H1 (cell line): ENCODE data around the gene ATCAY. TPM values are rescaled to one million over a fixed set of nuclear protein-coding genes. Genes with fewer than 3 reads are reported as not detected.
A peak's percentile ranks its signal among the peaks of the same experiment; 100 is the strongest.

Experiments
- CTCF ChIA-PET: fragments of 300-600 bp; sonication (Branson Sonifier 250); formaldehyde crosslinking; loops from one replicate; lab custom pipeline; 2021; ENCODE audit not compliant: partially characterized antibody; lab: Charles Lee
- POLR2A ChIA-PET: fragments of 300-600 bp; sonication (Branson Sonifier 250); formaldehyde crosslinking; loops from one replicate; lab custom pipeline; 2021; ENCODE audit warnings: inconsistent platforms; ENCODE audit not compliant: partially characterized antibody; lab: Charles Lee
- DNase-seq, 2 experiments: peaks; one replicate each; pipeline versions ENCODE4 v3.0.0 to v3.0.0-alpha.2; 2010 to 2022; ENCODE audit warnings: low spot score in 2 of 2, low read depth in 1 of 2, mixed read lengths in 1 of 2
- FAIRE-seq: peaks from 2 replicates; lab custom pipeline; 2011; peaks lifted over from hg19 to GRCh38; lab: Jason Lieb, UNC
- H2AFZ ChIP-seq: 2 replicates; pipeline ENCODE4 v1.8.1; 2012; ENCODE audit warnings: low read length, inconsistent platforms
- H2AK5ac ChIP-seq: 2 replicates; pipeline ENCODE4 v1.6.1; 2013; ENCODE audit warnings: low read depth, low read length
- H2BK120ac ChIP-seq: replicated peaks from 2 replicates; pipeline ENCODE3; 2013; ENCODE audit warnings: low read depth, low read length, inconsistent platforms
- H2BK12ac ChIP-seq: 2 replicates; pipeline ENCODE4 v1.6.1; 2013; ENCODE audit warnings: low read depth, low read length
- H2BK15ac ChIP-seq: 2 replicates; pipeline ENCODE4 v1.6.1; 2013; ENCODE audit warnings: low read length
- H2BK20ac ChIP-seq: 2 replicates; pipeline ENCODE4 v1.6.1; 2013; ENCODE audit warnings: low read length
- H2BK5ac ChIP-seq: 2 replicates; pipeline ENCODE4 v1.6.1; 2013; ENCODE audit warnings: low read depth, low read length
- H3K14ac ChIP-seq: 2 replicates; pipeline ENCODE4 v1.6.1; 2013; ENCODE audit warnings: inconsistent platforms; ENCODE audit not compliant: insufficient read length
- H3K18ac ChIP-seq: 2 replicates; pipeline ENCODE4 v1.6.1; 2013; ENCODE audit warnings: low read length; ENCODE audit errors: extremely low read depth
- H3K23ac ChIP-seq: 2 replicates; pipeline ENCODE4 v1.6.1; 2013; ENCODE audit warnings: inconsistent platforms; ENCODE audit not compliant: insufficient read length
- H3K23me2 ChIP-seq: 2 replicates; pipeline ENCODE4 v1.6.1; 2013; ENCODE audit warnings: low read depth, low read length
- H3K27ac ChIP-seq: 2 replicates; pipeline ENCODE4 v1.6.1; 2011; ENCODE audit warnings: low read depth, low read length, inconsistent platforms
- H3K27me3 ChIP-seq, 4 experiments: replicated peaks in 1 of 4; 1 replicate in 1 of 4; 2 replicates in 3 of 4; pipeline versions ENCODE4 v1.6.1 to v1.8.1; 2011 to 2013; ENCODE audit warnings: low read length in 3 of 4, mild to moderate bottlenecking in 3 of 4, inconsistent platforms in 2 of 4, mixed read lengths in 2 of 4, moderate library complexity in 1 of 4; ENCODE audit not compliant: control insufficient read depth in 3 of 4, insufficient read depth in 3 of 4; ENCODE audit errors: extremely low read depth in 1 of 4
- H3K36me3 ChIP-seq, 4 experiments: 2 replicates each; pipeline versions ENCODE4 v1.6.1 to v1.8.1; 2011 to 2013; ENCODE audit warnings: mild to moderate bottlenecking in 4 of 4, low read length in 3 of 4, moderate library complexity in 2 of 4, control low read depth in 1 of 4, inconsistent platforms in 1 of 4; ENCODE audit not compliant: insufficient read depth in 4 of 4, control insufficient read depth in 2 of 4
- H3K4ac ChIP-seq: replicated peaks from 2 replicates; pipeline ENCODE3; 2013; ENCODE audit warnings: low read length, low read depth, mixed read lengths, inconsistent platforms; ENCODE audit not compliant: insufficient read length
- H3K4me1 ChIP-seq, 4 experiments: replicated peaks in 1 of 4; 1 replicate in 1 of 4; 2 replicates in 3 of 4; pipeline versions ENCODE4 v1.6.1 to v1.8.1; 2011 to 2013; ENCODE audit warnings: low read length in 3 of 4, inconsistent platforms in 2 of 4, mixed read lengths in 1 of 4; ENCODE audit not compliant: insufficient read depth in 4 of 4, control insufficient read depth in 3 of 4
- H3K4me2 ChIP-seq, 2 experiments: 2 replicates each; pipeline versions ENCODE4 v1.6.1 to v1.8.1; 2011 to 2013; ENCODE audit warnings: low read depth in 2 of 2, low read length in 2 of 2, control low read depth in 1 of 2, inconsistent platforms in 1 of 2, mild to moderate bottlenecking in 1 of 2; ENCODE audit not compliant: insufficient read depth in 1 of 2
- H3K4me3 ChIP-seq, 4 experiments: fragments of 200-600, 300-600 bp in 1 of 4; sonication (generic), shearing (Covaris generic), sonication (Bioruptor Twin) in 1 of 4; 2 replicates each; pipeline versions ENCODE4 v1.5.1 to v1.8.1; 2011 to 2016; ENCODE audit warnings: low read length in 4 of 4, low read depth in 3 of 4, control low read depth in 2 of 4, inconsistent platforms in 2 of 4, mild to moderate bottlenecking in 2 of 4, mixed read lengths in 1 of 4, moderate library complexity in 1 of 4; ENCODE audit not compliant: insufficient read depth in 2 of 4; ENCODE audit errors: extremely low read depth in 1 of 4
- H3K56ac ChIP-seq: replicated peaks from 2 replicates; pipeline ENCODE3; 2013; ENCODE audit warnings: low read depth, mild to moderate bottlenecking, mixed read lengths, low read length, inconsistent platforms; ENCODE audit not compliant: insufficient read length
- H3K79me1 ChIP-seq: 2 replicates; pipeline ENCODE4 v1.6.1; 2013; ENCODE audit warnings: low read depth, low read length, control low read depth
- H3K79me2 ChIP-seq, 2 experiments: 2 replicates each; pipeline versions ENCODE4 v1.6.1 to v1.8.1; 2012 to 2013; ENCODE audit warnings: low read length in 2 of 2, mild to moderate bottlenecking in 2 of 2, inconsistent platforms in 1 of 2; ENCODE audit not compliant: insufficient read depth in 2 of 2, control insufficient read depth in 1 of 2
- H3K9ac ChIP-seq, 4 experiments: replicated peaks in 1 of 4; 1 replicate in 1 of 4; 2 replicates in 3 of 4; pipeline versions ENCODE4 v1.6.1 to v1.8.1; 2011 to 2013; ENCODE audit warnings: low read depth in 3 of 4, low read length in 3 of 4, control low read depth in 2 of 4, mild to moderate bottlenecking in 2 of 4, moderate library complexity in 2 of 4, inconsistent platforms in 1 of 4; ENCODE audit errors: extremely low read depth in 1 of 4
- H3K9me3 ChIP-seq, 2 experiments: 2 replicates each; pipeline versions ENCODE4 v1.6.1 to v1.8.1; 2012 to 2013; ENCODE audit warnings: mild to moderate bottlenecking in 2 of 2, moderate library complexity in 2 of 2, control low read depth in 1 of 2, inconsistent platforms in 1 of 2, low read depth in 1 of 2, low read length in 1 of 2, mixed read lengths in 1 of 2; ENCODE audit not compliant: insufficient read depth in 2 of 2
- H4K20me1 ChIP-seq, 2 experiments: replicated peaks in 1 of 2; 2 replicates each; pipeline versions ENCODE3 to v1.8.1; 2011 to 2013; ENCODE audit warnings: inconsistent platforms in 2 of 2, low read length in 2 of 2, mild to moderate bottlenecking in 1 of 2; ENCODE audit not compliant: insufficient read depth in 2 of 2, control insufficient read depth in 1 of 2
- H4K5ac ChIP-seq: 2 replicates; pipeline ENCODE4 v1.6.1; 2013; ENCODE audit warnings: low read length, low read depth, mixed read lengths, inconsistent platforms; ENCODE audit not compliant: insufficient read length
- H4K8ac ChIP-seq: 2 replicates; pipeline ENCODE4 v1.8.0; 2013; ENCODE audit warnings: mild to moderate bottlenecking, moderate library complexity, low read length, inconsistent platforms; ENCODE audit not compliant: insufficient read depth; ENCODE audit errors: extremely low read depth
- H4K91ac ChIP-seq: replicated peaks from 2 replicates; pipeline ENCODE3; 2013; ENCODE audit warnings: low read length, mixed read lengths, inconsistent platforms; ENCODE audit not compliant: insufficient read length
- NANOG ChIP-seq: IDR thresholded peaks from 2 replicates; pipeline ENCODE4 v1.6.1; 2011; ENCODE audit warnings: low read length, low read depth, mild to moderate bottlenecking, inconsistent platforms; ENCODE audit not compliant: insufficient read depth, poor library complexity, severe bottlenecking
- ZNF274 ChIP-seq: IDR thresholded peaks from 2 replicates; pipeline ENCODE4 v1.7.0; 2012; ENCODE audit warnings: low read length, borderline replicate concordance; ENCODE audit errors: extremely low read depth
- WGBS, 2 experiments: shearing (Covaris generic) in 1 of 2; methylation state at CpG; one replicate each; pipeline versions ENCODE4 v1.1.6 to v1.1.7; 2013 to 2015; ENCODE audit warnings: low lambda C conversion rate in 2 of 2, mixed read lengths in 2 of 2, inconsistent platforms in 1 of 2, low coverage in 1 of 2, missing lambda C conversion rate in 1 of 2; ENCODE audit not compliant: insufficient replicate concordance in 2 of 2, insufficient coverage in 1 of 2, insufficient read length in 1 of 2; ENCODE audit errors: extremely low coverage in 1 of 2, missing lambda C conversion rate in 1 of 2; 5-methylcytosine and 5-hydroxymethylcytosine counted together
- polyA plus RNA-seq, 7 experiments: library from polyadenylated mRNA; depleted of rRNA in 3 of 7; stranded (reverse) in 5 of 7; unstranded in 2 of 7; fragments of >200 nt in 5 of 7; fragments of 200-250 nt in 2 of 7; gene quantifications; 1 replicate in 5 of 7; 2 replicates in 1 of 7; 4 replicates in 1 of 7; pipeline versions ENCODE4 v1.2.1 to v1.2.3, GENCODE V29; 2011 to 2013; ENCODE audit warnings: missing spikeins in 2 of 7, mixed read lengths in 2 of 7
- total RNA-seq: library from RNA; stranded (reverse); fragmentation: NEBNext Ultra II Directional; extraction: Animal tissue kit (Norgen Biotek cat#: 25700); gene quantifications from 2 replicates; pipeline ENCODE4 v1.2.1, GENCODE V29; 2021

Gene ATCAY
- total and polyA plus RNA-seq, 2 of the 8 experiments (the other 6 are each of a cell fraction or from before 2014, with no cell fraction given), result 24.4 to 33.8 TPM

- no peak for DNase-seq
- Histone ChIP-seq H3K4me3 (no peak overlapping the region), H3K27ac (no peak overlapping the region), H4K8ac (no peak overlapping the region), H2AFZ (no peak overlapping the region), H4K91ac (no peak overlapping the region), H3K9ac (no peak overlapping the region), H3K4me1 (no peaks in the 10 kb centered on the region), H4K20me1 (no peaks in the 10 kb centered on the region), H3K9me3 (peaks cover 4% of the 10 kb centered on the region in 2 experiments; a peak in 1 of 4 replicates), H3K23me2 (no peaks in the 10 kb centered on the region), H2BK5ac (no peak overlapping the region), H3K4me2 (no peak overlapping the region), H3K18ac (no peak overlapping the region), H3K36me3 (peaks cover 10 to 36% (median 28%) of the 10 kb centered on the region in 4 experiments; a peak in 7 of 8 replicates), H2BK15ac (no peak overlapping the region), H2BK12ac (no peak overlapping the region), H2BK120ac (no peak overlapping the region), H3K79me1 (no peaks in the 10 kb centered on the region), H2AK5ac (no peak overlapping the region), H3K23ac (no peak overlapping the region), H3K27me3 (no peaks in the 10 kb centered on the region), H3K4ac (no peak overlapping the region)
- 93% methylated on average over 5 of the region's 5 CpGs; no CpG with 5 or more reads in 1 of the 2 experiments for WGBS, 2 experiments
- peak; percentile 75 for FAIRE-seq
- TF ChIP-seq NANOG (no peak), ZNF274 (no peak)
- TF ChIP-seq, all 59 proteins: peak for 0
- Histone ChIP-seq H3K79me2 (no peaks in the 10 kb centered on the region), H2BK20ac (no peak overlapping the region), H3K14ac (no peak overlapping the region), H3K56ac (no peak overlapping the region), H4K5ac (no peak overlapping the region)
- ChIA-PET CTCF (no interaction called here), POLR2A (no interaction called here)
These were observed 35.5 kb downstream of the ATCAY start for GRCh38 chr19:3916033-3916432.
